Lower leg skin (tissue), 3 donors: Measurements from ENCODE around the gene SHISA6.

Source experiments
- CTCF ChIP-seq, 3 donors: fragments of 450-650 bp; IDR thresholded peaks; one replicate each; pipeline ENCODE4 v1.5.1; 2016; ENCODE audit warnings: antibody characterized with exemption in 3 of 3, mild to moderate bottlenecking in 3 of 3, moderate library complexity in 2 of 3
- POLR2A ChIP-seq, 2 donors: fragments of 450-650 bp; IDR thresholded peaks; one replicate each; pipeline ENCODE4 v1.6.1; 2016 to 2017; ENCODE audit warnings: antibody characterized with exemption in 2 of 2, mild to moderate bottlenecking in 1 of 2, moderate library complexity in 1 of 2

GRCh38 chr17:11221196-11221595, 19.8 kb upstream of the SHISA6 start:
- TF ChIP-seq CTCF (IDR thresholded peaks at IDR 0.05): no peak
- no peak for TF ChIP-seq POLR2A (IDR thresholded peaks at IDR 0.05)
